DMS79 (cell line): ENCODE results near the gene SERPING1.
"Not testable (repeated sequence)": the region's sequence is repeated elsewhere in the genome, so short reads cannot be mapped to it uniquely, and the experiment has no call there.

Experiments used
- DNase-seq: peaks from one replicate; lab custom pipeline; 2025; lab: John Stamatoyannopoulos, UW

Gene SERPING1

GRCh38 chr11:57638005-57638781 is 40.7 kb downstream of the SERPING1 start:
- DNase-seq, result peak; percentile 88

GRCh38 chr11:57638811-57639320 is 41.4 kb downstream of the SERPING1 start:
- no peak for DNase-seq

- peak; percentile 18 for DNase-seq
Measured at GRCh38 chr11:57639321-57640067, 42.0 kb downstream of the SERPING1 start.

GRCh38 chr11:57640068-57640800 is 42.7 kb downstream of the SERPING1 start:
- DNase-seq, result no peak

GRCh38 chr11:57641011-57641807 is 43.7 kb downstream of the SERPING1 start:
- no peak for DNase-seq

GRCh38 chr11:57643802-57644201 is 46.3 kb downstream of the SERPING1 start:
- no peak for DNase-seq

- DNase-seq, result peak; percentile 17
Measured at GRCh38 chr11:57644748-57645688, 47.5 kb downstream of the SERPING1 start.

GRCh38 chr11:57645689-57646085 is 48.2 kb downstream of the SERPING1 start:
- DNase-seq, result no peak

GRCh38 chr11:57646194-57646798 is 48.8 kb downstream of the SERPING1 start:
- no peak for DNase-seq

GRCh38 chr11:57646799-57647303 is 49.4 kb downstream of the SERPING1 start:
- no peak for DNase-seq

- no peak for DNase-seq
Measured at GRCh38 chr11:57647372-57647771, 49.9 kb downstream of the SERPING1 start.

GRCh38 chr11:57647960-57648800 is 50.7 kb downstream of the SERPING1 start:
- no peak for DNase-seq

GRCh38 chr11:57648801-57649735 is 51.6 kb downstream of the SERPING1 start:
- DNase-seq, result no peak

GRCh38 chr11:57649826-57650738 is 52.6 kb downstream of the SERPING1 start, which contains the start of gene YPEL4:
TSS of gene YPEL4 (minus strand) at chr11:57649912. CDS start at chr11:57647107, 2,805 bp downstream.
- DNase-seq, result no peak

GRCh38 chr11:57650739-57651090 is 53.2 kb downstream of the SERPING1 start:
- no peak for DNase-seq

- no peak for DNase-seq
Measured at GRCh38 chr11:57651408-57651807, 53.9 kb downstream of the SERPING1 start.

- DNase-seq, result not testable (repeated sequence)
Measured at GRCh38 chr11:57652230-57652629, 54.7 kb downstream of the SERPING1 start.
